Endothelial cell of umbilical vein (primary cell): ENCODE results near the gene KRTAP5-2. TPM values are rescaled to one million over a fixed set of nuclear protein-coding genes. Genes with fewer than 3 reads are reported as not detected.
"Not testable (repeated sequence)": the region's sequence is repeated elsewhere in the genome, so short reads cannot be mapped to it uniquely, and the experiment has no call there.

Source experiments
- BruUV-seq: library from RNA; stranded (reverse); fragments of 400-500 nt; replicated peaks from 2 replicates; lab custom pipeline; 2021; lab: Mats Ljungman, UMichigan
- CTCF ChIA-PET: fragments of 300-600, 350-600 bp; sonication (Branson Sonifier 250); formaldehyde crosslinking; loops from one replicate; lab custom pipeline; 2021; ENCODE audit warnings: antibody characterized with exemption, inconsistent platforms; lab: Charles Lee
- POLR2A ChIA-PET: fragments of 300-600, 350-600 bp; sonication (Branson Sonifier 250); formaldehyde crosslinking; loops from one replicate; lab custom pipeline; 2021; ENCODE audit warnings: antibody characterized with exemption, inconsistent platforms; lab: Charles Lee
- DNase-seq: peaks from one replicate; pipeline ENCODE4 v3.0.0-alpha.2; 2011; ENCODE audit warnings: low read depth, low spot score
- FAIRE-seq: peaks from 2 replicates; lab custom pipeline; 2011; peaks lifted over from hg19 to GRCh38; lab: Jason Lieb, UNC
- H2AFZ ChIP-seq: 2 replicates; pipeline ENCODE4 v1.6.0; 2012; ENCODE audit warnings: low read depth, low read length, control low read depth, inconsistent platforms
- H3K27ac ChIP-seq: 2 replicates; pipeline ENCODE4 v1.5.1; 2011; ENCODE audit warnings: low read depth, mild to moderate bottlenecking, control low read depth, low read length, moderate library complexity; ENCODE audit not compliant: insufficient read depth
- H3K27me3 ChIP-seq, 2 experiments: 2 replicates each; pipeline versions ENCODE4 v1.6.0 to v1.6.1; 2011; ENCODE audit warnings: low read length in 2 of 2, mixed read lengths in 1 of 2; ENCODE audit not compliant: control insufficient read depth in 2 of 2, insufficient read depth in 2 of 2
- H3K36me3 ChIP-seq, 2 experiments: 2 replicates in 1 of 2; 3 replicates in 1 of 2; pipeline ENCODE4 v1.5.1; 2011; ENCODE audit warnings: low read length in 2 of 2, mild to moderate bottlenecking in 1 of 2, moderate library complexity in 1 of 2; ENCODE audit not compliant: control insufficient read depth in 2 of 2, insufficient read depth in 2 of 2; ENCODE audit errors: extremely low read depth in 1 of 2
- H3K4me1 ChIP-seq: 3 replicates; pipeline ENCODE4 v1.5.1; 2011; ENCODE audit warnings: mild to moderate bottlenecking, low read length; ENCODE audit not compliant: control insufficient read depth, insufficient read depth; ENCODE audit errors: extremely low read depth
- H3K4me2 ChIP-seq: 2 replicates; pipeline ENCODE4 v1.6.1; 2011; ENCODE audit warnings: low read length, control low read depth, mixed read lengths; ENCODE audit not compliant: insufficient read depth
- H3K4me3 ChIP-seq, 3 experiments: fragments of 200-600 bp in 1 of 3; sonication (generic), shearing (Covaris generic) in 1 of 3; replicated peaks in 1 of 3; 2 replicates each; pipeline ENCODE4 v1.5.1; 2011 to 2016; ENCODE audit warnings: control low read depth in 3 of 3, low read length in 3 of 3, mild to moderate bottlenecking in 2 of 3, inconsistent platforms in 1 of 3, low read depth in 1 of 3, moderate library complexity in 1 of 3; ENCODE audit not compliant: insufficient read depth in 1 of 3
- H3K79me2 ChIP-seq: 2 replicates; pipeline ENCODE4 v1.6.0; 2012; ENCODE audit warnings: low read length, inconsistent platforms; ENCODE audit not compliant: control insufficient read depth, insufficient read depth
- H3K9ac ChIP-seq: replicated peaks from 2 replicates; pipeline ENCODE3; 2011; ENCODE audit warnings: low read length, control low read depth; ENCODE audit not compliant: insufficient read depth; ENCODE audit errors: extremely low read depth
- H3K9me1 ChIP-seq: replicated peaks from 3 replicates; pipeline ENCODE4 v1.6.0; 2011; ENCODE audit warnings: mild to moderate bottlenecking, low read length; ENCODE audit not compliant: control insufficient read depth, insufficient read depth; ENCODE audit errors: extremely low read depth
- H3K9me3 ChIP-seq: replicated peaks from 2 replicates; pipeline ENCODE4 v1.5.1; 2012; ENCODE audit warnings: low read length, inconsistent platforms; ENCODE audit not compliant: control insufficient read depth, insufficient read depth
- H4K20me1 ChIP-seq: replicated peaks from 2 replicates; pipeline ENCODE3; 2011; ENCODE audit warnings: mild to moderate bottlenecking, low read length; ENCODE audit not compliant: control insufficient read depth, insufficient read depth; ENCODE audit errors: extremely low read depth
- CTCF ChIP-seq, 2 donors: IDR thresholded peaks; 1 replicate in 1 of 2; 2 replicates in 1 of 2; pipeline ENCODE4 v1.5.1; 2011; ENCODE audit warnings: low read length in 2 of 2, mild to moderate bottlenecking in 2 of 2, moderate library complexity in 2 of 2, control low read depth in 1 of 2, inconsistent platforms in 1 of 2, low read depth in 1 of 2; ENCODE audit not compliant: insufficient read depth in 1 of 2; ENCODE audit errors: extremely low read depth in 1 of 2
- EZH2 ChIP-seq: IDR thresholded peaks from 2 replicates; pipeline ENCODE4 v1.6.1; 2012; ENCODE audit warnings: borderline replicate concordance, low read depth, mild to moderate bottlenecking, moderate library complexity, low read length, inconsistent platforms; ENCODE audit not compliant: severe bottlenecking
- FOS ChIP-seq: IDR thresholded peaks from 2 replicates; pipeline ENCODE4 v1.6.1; 2011; ENCODE audit warnings: mild to moderate bottlenecking, low read length, moderate library complexity, borderline replicate concordance; ENCODE audit not compliant: insufficient read depth
- GATA2 ChIP-seq: IDR thresholded peaks from 2 replicates; pipeline ENCODE4 v1.7.0; 2011; ENCODE audit warnings: low read depth, mild to moderate bottlenecking, moderate library complexity, mixed read lengths, low read length; ENCODE audit not compliant: insufficient read length, insufficient read depth
- JUN ChIP-seq: IDR thresholded peaks from 2 replicates; pipeline ENCODE4 v1.6.1; 2011; ENCODE audit warnings: borderline replicate concordance, low read depth; ENCODE audit not compliant: insufficient read length, insufficient read depth
- MAX ChIP-seq: IDR thresholded peaks from 2 replicates; pipeline ENCODE4 v1.6.1; 2011; ENCODE audit not compliant: insufficient read depth, insufficient read length
- MYC ChIP-seq: IDR thresholded peaks from one replicate; pipeline ENCODE4 v1.6.1; 2011; ENCODE audit warnings: mild to moderate bottlenecking, low read depth, low read length
- POLR2A ChIP-seq: IDR thresholded peaks from 2 replicates; pipeline ENCODE4 v1.6.1; 2012; ENCODE audit warnings: low read depth, mild to moderate bottlenecking, control low read depth, low read length
- POLR2AphosphoS5 ChIP-seq: IDR thresholded peaks from 2 replicates; pipeline ENCODE4 v1.6.1; 2012; ENCODE audit warnings: low read depth, mild to moderate bottlenecking, control low read depth, low read length, moderate library complexity; ENCODE audit not compliant: insufficient read depth
- dilution Hi-C: fragments of 300-500 bp; cut with MboI; formaldehyde crosslinking; loops from one replicate; pipeline ENCODE4 v1.15.0; 2019; ENCODE audit warnings: low sequenced_read_pairs; ENCODE audit not compliant: extremely low pct_ligation_motif_present
- intact Hi-C: fragments of 100-400 bp; cut with micrococcal nuclease; formaldehyde crosslinking; loops from one replicate; pipeline ENCODE4 v1.10.0; 2022
- polyA plus RNA-seq, 4 experiments: library from polyadenylated mRNA; depleted of rRNA in 3 of 4; stranded (reverse) in 3 of 4; unstranded in 1 of 4; fragments of >200 nt; gene quantifications; 2 replicates each; pipeline versions ENCODE4 v1.2.1 to v1.2.3, GENCODE V29; 2011 to 2012; ENCODE audit warnings: missing spikeins in 1 of 4
- total RNA-seq: library from RNA; stranded (reverse); gene quantifications from 2 replicates; pipeline ENCODE4 v1.2.3, GENCODE V29; 2021

The KRTAP5-2 gene
- total and polyA plus RNA-seq, 2 donors (not counting 3 experiments of a cell fraction or from before 2014, with no cell fraction given) = not detected

- H3K9me3 ChIP-seq, DNase-seq, BruUV-seq, H3K4me2 ChIP-seq, POLR2A ChIA-PET, H3K27me3 ChIP-seq, H3K4me1 ChIP-seq, H3K79me2 ChIP-seq, dilution Hi-C loops, H3K36me3 ChIP-seq, FAIRE-seq, H3K9ac ChIP-seq, H3K4me3 ChIP-seq, H3K27ac ChIP-seq, H3K9me1 ChIP-seq, H2AFZ ChIP-seq, H4K20me1 ChIP-seq: not testable (repeated sequence)
- CTCF ChIA-PET = interaction anchor here (0.9 to 5.4 kb wide), 12 partner anchors 12 to 61 kb away, joined by 3 to 55 read pairs (median 7); partner anchors contain the start of genes KRTAP5-4 and KRTAP5-5
- intact Hi-C loops = loop anchor here (2.0 kb wide), 1 partner anchor 33 kb away; the partner anchor contains the start of gene KRTAP5-5
Measured at GRCh38 chr11:1595994-1596575, 2.0 kb downstream of the KRTAP5-2 start.

GRCh38 chr11:1592628-1593027, 5.5 kb downstream of the KRTAP5-2 start:
- H3K9ac ChIP-seq = no peak overlapping the region
- no peak overlapping the region for H3K4me3 ChIP-seq
- H3K4me1 ChIP-seq = peaks cover 7% of the 10 kb centered on the region
- peaks cover 3 to 4% of the 10 kb centered on the region in 2 experiments for H3K27me3 ChIP-seq
- ChIA-PET POLR2A (no interaction called here), CTCF (interaction anchor here (2.6 to 6.9 kb wide), 2 partner anchors 18 to 46 kb away, joined by 13 to 42 read pairs; no protein-coding TSS in a partner anchor)
- BruUV-seq = no TSS peak
- FAIRE-seq = no peak
- H3K79me2 ChIP-seq = no peaks in the 10 kb centered on the region
- H3K9me1 ChIP-seq = no peaks in the 10 kb centered on the region
- no peak overlapping the region for H3K27ac ChIP-seq
- no peak overlapping the region for H2AFZ ChIP-seq
- intact Hi-C loops (no loop called here), dilution Hi-C loops (no loop called here)
- no peaks in the 10 kb centered on the region for H4K20me1 ChIP-seq
- H3K9me3 ChIP-seq = no peaks in the 10 kb centered on the region
- TF ChIP-seq GATA2 = no peak
- no peak for TF ChIP-seq MYC
- TF ChIP-seq FOS = no peak
- no peak for TF ChIP-seq EZH2
- no peak for TF ChIP-seq POLR2AphosphoS5
- no peak for TF ChIP-seq POLR2A
- no peak for TF ChIP-seq CTCF (IDR thresholded peaks at IDR 0.05; ENCODE audit: extremely low read depth in 1 of 2, insufficient read depth in 1 of 2, low read depth in 1 of 2, low read length in 2 of 2)
- TF ChIP-seq JUN = no peak
- no peak for TF ChIP-seq MAX
- no peak for DNase-seq
- H3K4me2 ChIP-seq = no peak overlapping the region
- H3K36me3 ChIP-seq = no peaks in the 10 kb centered on the region
